ENCODE measurements around the gene BZW2. TPM values are rescaled to one million over a fixed set of nuclear protein-coding genes. Genes with fewer than 3 reads are reported as not detected.
"Not testable (repeated sequence)": the region's sequence is repeated elsewhere in the genome, so short reads cannot be mapped to it uniquely, and the experiment has no call there.

BZW2 gene
- total and polyA plus RNA-seq, 4 donors, result 39.0 to 78.5 (median 64.8) TPM

DNA sequence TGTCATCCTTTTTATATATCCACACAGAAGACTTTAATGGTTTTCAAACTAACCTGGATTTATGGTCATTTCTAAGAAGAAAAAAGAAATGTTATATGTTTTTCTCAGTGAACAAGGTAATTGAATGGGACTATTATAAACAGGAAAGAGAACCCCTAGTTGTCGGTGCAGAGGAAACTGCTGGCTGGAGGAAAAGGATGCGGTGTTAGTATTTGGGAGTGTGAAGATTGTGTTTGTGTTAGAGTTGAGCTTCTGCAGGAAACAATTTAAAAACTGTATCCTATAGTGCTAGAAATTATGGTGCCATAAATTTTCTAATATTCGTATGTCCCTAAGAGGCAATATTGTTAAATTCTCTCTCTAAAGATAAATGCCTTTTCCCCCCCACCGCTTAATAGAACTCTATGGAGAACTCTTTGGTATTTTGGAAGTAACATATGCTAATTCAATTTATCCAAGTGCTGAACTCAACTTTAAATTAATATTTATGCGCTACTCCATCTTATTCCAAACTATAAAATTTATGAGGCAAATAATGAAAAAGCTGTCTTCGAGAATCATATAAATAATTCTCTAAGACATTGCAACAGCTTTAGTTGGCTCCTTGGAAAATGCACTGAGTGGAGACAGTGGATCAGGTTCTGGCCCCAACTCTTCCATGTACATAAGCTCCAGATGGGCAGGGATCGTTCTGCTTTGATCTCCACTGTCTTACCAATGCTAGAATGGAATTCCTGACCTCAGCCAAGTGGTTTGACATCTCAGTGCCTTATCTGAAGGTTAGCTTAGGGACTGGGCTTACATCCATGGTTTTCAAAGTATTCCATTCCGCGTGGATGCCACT is 5.6 kb downstream of the BZW2 start:
- H3K9me3 ChIP-seq (ENCODE audit: control insufficient read depth, insufficient read depth, low read length), result no peaks in the 10 kb centered on the region
- WGBS (ENCODE audit: insufficient coverage), result 69% methylated on average over 3 of the region's 9 CpGs
- no peaks in the 10 kb centered on the region for H3K27me3 ChIP-seq (ENCODE audit: control insufficient read depth, insufficient read depth, low read length)
- no peak overlapping the region for H3K27ac ChIP-seq (ENCODE audit: low read depth, low read length)
- DNase-seq (ENCODE audit: low read depth in 4 of 6, low spot score in 6 of 6), result peak in 1 of 6 donors; percentile 83
- no peak overlapping the region for H3K4me3 ChIP-seq (ENCODE audit: low read depth, low read length)
- H3K36me3 ChIP-seq (ENCODE audit: control insufficient read depth, insufficient read depth, low read length), result no peaks in the 10 kb centered on the region
- H3K4me1 ChIP-seq (ENCODE audit: control insufficient read depth, insufficient read depth, low read length), result peaks cover 3% of the 10 kb centered on the region

DNA sequence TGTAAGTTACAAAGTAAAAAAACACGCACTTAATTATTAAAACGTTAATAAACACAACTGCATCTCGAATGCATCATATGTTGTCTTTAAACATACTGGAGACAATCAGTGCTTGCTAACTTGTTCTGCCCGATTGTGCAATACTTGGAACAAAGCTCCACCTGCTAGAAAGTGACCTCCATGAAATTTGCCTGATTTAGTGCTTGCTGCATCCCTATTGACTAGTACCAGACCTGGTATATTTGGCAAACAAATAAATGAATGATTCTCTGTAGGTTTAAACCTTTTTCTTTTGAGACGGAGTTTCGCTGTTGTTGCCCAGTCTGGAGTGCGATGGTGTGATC is 6.2 kb downstream of the BZW2 start:
- DNase-seq (ENCODE audit: low read depth in 4 of 6, low spot score in 6 of 6), result no peak
- Histone ChIP-seq H3K9me3 (ENCODE audit: control insufficient read depth, insufficient read depth, low read length) (no peaks in the 10 kb centered on the region), H3K27ac (ENCODE audit: low read depth, low read length) (no peak overlapping the region), H3K27me3 (ENCODE audit: control insufficient read depth, insufficient read depth, low read length) (no peaks in the 10 kb centered on the region), H3K36me3 (ENCODE audit: control insufficient read depth, insufficient read depth, low read length) (no peaks in the 10 kb centered on the region), H3K4me1 (ENCODE audit: control insufficient read depth, insufficient read depth, low read length) (peaks cover 3% of the 10 kb centered on the region), H3K4me3 (ENCODE audit: low read depth, low read length) (no peak overlapping the region)
- 83% methylated on average over 7 of the region's 7 CpGs for WGBS (ENCODE audit: insufficient coverage)

DNA sequence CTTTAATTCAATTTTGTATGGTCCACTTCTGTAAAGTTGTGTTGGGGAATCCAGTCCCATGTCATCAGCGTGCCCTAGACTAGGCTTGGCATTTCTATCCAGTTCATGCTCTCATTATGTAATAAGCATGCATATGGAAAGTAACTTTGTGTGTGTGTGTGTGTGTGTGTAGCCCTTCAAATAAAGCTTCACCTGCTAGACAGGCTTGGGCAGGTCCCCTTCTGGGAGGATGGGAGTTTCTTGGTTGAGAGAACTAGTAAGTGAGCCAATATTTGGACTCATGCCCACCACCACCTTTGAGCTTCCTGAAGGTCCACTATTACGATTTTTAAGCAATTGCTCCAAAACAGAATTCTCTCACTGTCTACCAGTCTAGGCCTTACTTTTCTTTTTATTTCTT is 6.9 kb downstream of the BZW2 start:
- Histone ChIP-seq H3K9me3 (ENCODE audit: control insufficient read depth, insufficient read depth, low read length) (no peaks in the 10 kb centered on the region), H3K27ac (ENCODE audit: low read depth, low read length) (no peak overlapping the region), H3K36me3 (ENCODE audit: control insufficient read depth, insufficient read depth, low read length) (no peaks in the 10 kb centered on the region), H3K4me1 (ENCODE audit: control insufficient read depth, insufficient read depth, low read length) (peaks cover 3% of the 10 kb centered on the region), H3K4me3 (ENCODE audit: low read depth, low read length) (no peak overlapping the region), H3K27me3 (ENCODE audit: control insufficient read depth, insufficient read depth, low read length) (no peaks in the 10 kb centered on the region)
- 100% methylated on average over 1 of the region's 2 CpGs for WGBS (ENCODE audit: insufficient coverage)
- DNase-seq (ENCODE audit: low read depth in 4 of 6, low spot score in 6 of 6), result no peak

GRCh38 chr7:16655394-16655793 is 9.4 kb downstream of the BZW2 start:
- no peaks in the 10 kb centered on the region for H3K36me3 ChIP-seq (ENCODE audit: control insufficient read depth, insufficient read depth, low read length)
- DNase-seq (ENCODE audit: low read depth in 4 of 6, low spot score in 6 of 6), result no peak
- H3K27me3 ChIP-seq (ENCODE audit: control insufficient read depth, insufficient read depth, low read length), result no peaks in the 10 kb centered on the region
- H3K9me3 ChIP-seq (ENCODE audit: control insufficient read depth, insufficient read depth, low read length), result no peaks in the 10 kb centered on the region
- no peak overlapping the region for H3K27ac ChIP-seq (ENCODE audit: low read depth, low read length)
- no peaks in the 10 kb centered on the region for H3K4me1 ChIP-seq (ENCODE audit: control insufficient read depth, insufficient read depth, low read length)
- H3K4me3 ChIP-seq (ENCODE audit: low read depth, low read length), result no peak overlapping the region

- H3K27me3 ChIP-seq (ENCODE audit: control insufficient read depth, insufficient read depth, low read length), result no peaks in the 10 kb centered on the region
- no peaks in the 10 kb centered on the region for H3K4me1 ChIP-seq (ENCODE audit: control insufficient read depth, insufficient read depth, low read length)
- no CpG with 5 or more reads among the region's 1 CpG for WGBS (ENCODE audit: insufficient coverage)
- no peaks in the 10 kb centered on the region for H3K9me3 ChIP-seq (ENCODE audit: control insufficient read depth, insufficient read depth, low read length)
- no peak overlapping the region for H3K4me3 ChIP-seq (ENCODE audit: low read depth, low read length)
- no peak overlapping the region for H3K27ac ChIP-seq (ENCODE audit: low read depth, low read length)
- no peak for DNase-seq (ENCODE audit: low read depth in 4 of 6, low spot score in 6 of 6)
- H3K36me3 ChIP-seq (ENCODE audit: control insufficient read depth, insufficient read depth, low read length), result no peaks in the 10 kb centered on the region
Measured at GRCh38 chr7:16656141-16656540, 10.2 kb downstream of the BZW2 start.

GRCh38 chr7:16657656-16658279 is 11.8 kb downstream of the BZW2 start:
- Histone ChIP-seq H3K36me3 (ENCODE audit: control insufficient read depth, insufficient read depth, low read length) (no peaks in the 10 kb centered on the region), H3K4me3 (ENCODE audit: low read depth, low read length) (no peak overlapping the region), H3K27ac (ENCODE audit: low read depth, low read length) (no peak overlapping the region), H3K27me3 (ENCODE audit: control insufficient read depth, insufficient read depth, low read length) (no peaks in the 10 kb centered on the region), H3K9me3 (ENCODE audit: control insufficient read depth, insufficient read depth, low read length) (no peaks in the 10 kb centered on the region), H3K4me1 (ENCODE audit: control insufficient read depth, insufficient read depth, low read length) (no peaks in the 10 kb centered on the region)
- WGBS (ENCODE audit: insufficient coverage), result 92% methylated on average over 2 of the region's 4 CpGs
- DNase-seq (ENCODE audit: low read depth in 4 of 6, low spot score in 6 of 6), result no peak

GRCh38 chr7:16659854-16660497 is 14.0 kb downstream of the BZW2 start:
- DNase-seq (ENCODE audit: low read depth in 4 of 6, low spot score in 6 of 6); H3K4me3 ChIP-seq (ENCODE audit: low read depth, low read length); H3K36me3 ChIP-seq (ENCODE audit: control insufficient read depth, insufficient read depth, low read length); H3K27ac ChIP-seq (ENCODE audit: low read depth, low read length); H3K4me1 ChIP-seq (ENCODE audit: control insufficient read depth, insufficient read depth, low read length); H3K9me3 ChIP-seq (ENCODE audit: control insufficient read depth, insufficient read depth, low read length); H3K27me3 ChIP-seq (ENCODE audit: control insufficient read depth, insufficient read depth, low read length): not testable (repeated sequence)
- no CpG with 5 or more reads among the region's 8 CpGs for WGBS (ENCODE audit: insufficient coverage)

GRCh38 chr7:16660702-16661464 is 14.9 kb downstream of the BZW2 start:
- Histone ChIP-seq H3K27me3 (ENCODE audit: control insufficient read depth, insufficient read depth, low read length) (no peaks in the 10 kb centered on the region), H3K9me3 (ENCODE audit: control insufficient read depth, insufficient read depth, low read length) (no peaks in the 10 kb centered on the region), H3K4me3 (ENCODE audit: low read depth, low read length) (no peak overlapping the region), H3K4me1 (ENCODE audit: control insufficient read depth, insufficient read depth, low read length) (no peaks in the 10 kb centered on the region), H3K27ac (ENCODE audit: low read depth, low read length) (no peak overlapping the region), H3K36me3 (ENCODE audit: control insufficient read depth, insufficient read depth, low read length) (no peaks in the 10 kb centered on the region)
- 100% methylated on average over 1 of the region's 5 CpGs for WGBS (ENCODE audit: insufficient coverage)
- DNase-seq (ENCODE audit: low read depth in 4 of 6, low spot score in 6 of 6), result no peak

- WGBS (ENCODE audit: insufficient coverage), result 50% methylated on average over 1 of the region's 1 CpG
Measured at GRCh38 chr7:16661924-16662323, 15.9 kb downstream of the BZW2 start.

More at GRCh38 chr7:16661924-16662323, 15.9 kb downstream of the BZW2 start:
- Histone ChIP-seq H3K27me3 (ENCODE audit: control insufficient read depth, insufficient read depth, low read length) (no peaks in the 10 kb centered on the region), H3K4me3 (ENCODE audit: low read depth, low read length) (no peak overlapping the region), H3K27ac (ENCODE audit: low read depth, low read length) (no peak overlapping the region), H3K4me1 (ENCODE audit: control insufficient read depth, insufficient read depth, low read length) (no peaks in the 10 kb centered on the region), H3K9me3 (ENCODE audit: control insufficient read depth, insufficient read depth, low read length) (no peaks in the 10 kb centered on the region), H3K36me3 (ENCODE audit: control insufficient read depth, insufficient read depth, low read length) (peaks cover 4% of the 10 kb centered on the region)
- DNase-seq (ENCODE audit: low read depth in 4 of 6, low spot score in 6 of 6), result no peak

Data from spinal cord (tissue), 10 donors.